Measurements from ENCODE around the gene SDK1.

SDK1 gene

GRCh38 chr7:3732395-3733005 is 431.4 kb downstream of the SDK1 start:
- TF ChIP-seq CTCF (IDR thresholded peaks at IDR 0.05; ENCODE audit: low read depth, low read length, missing control alignments), result no peak
- no peak for DNase-seq (ENCODE audit: extremely low read depth, low read depth)
- H3K4me3 ChIP-seq (replicated peaks; ENCODE audit: low read depth, low read length), result no peak overlapping the region

GRCh38 chr7:3733541-3734140 is 432.6 kb downstream of the SDK1 start:
- H3K4me3 ChIP-seq (replicated peaks; ENCODE audit: low read depth, low read length), result no peak overlapping the region
- no peak for TF ChIP-seq CTCF (IDR thresholded peaks at IDR 0.05; ENCODE audit: low read depth, low read length, missing control alignments)
- no peak for DNase-seq (ENCODE audit: extremely low read depth, low read depth)

GRCh38 chr7:3738964-3739363 is 437.9 kb downstream of the SDK1 start:
- DNase-seq (ENCODE audit: extremely low read depth, low read depth), result no peak
- no peak for TF ChIP-seq CTCF (IDR thresholded peaks at IDR 0.05; ENCODE audit: low read depth, low read length, missing control alignments)
- no peak overlapping the region for H3K4me3 ChIP-seq (replicated peaks; ENCODE audit: low read depth, low read length)

- no peak for DNase-seq (ENCODE audit: extremely low read depth, low read depth)
- no peak for TF ChIP-seq CTCF (IDR thresholded peaks at IDR 0.05; ENCODE audit: low read depth, low read length, missing control alignments)
- H3K4me3 ChIP-seq (replicated peaks; ENCODE audit: low read depth, low read length), result no peak overlapping the region
Observed at GRCh38 chr7:3739983-3740382, 438.9 kb downstream of the SDK1 start.

GRCh38 chr7:3747467-3747866 is 446.4 kb downstream of the SDK1 start:
- DNase-seq (ENCODE audit: extremely low read depth, low read depth), result no peak
- TF ChIP-seq CTCF (IDR thresholded peaks at IDR 0.05; ENCODE audit: low read depth, low read length, missing control alignments), result no peak
- H3K4me3 ChIP-seq (replicated peaks; ENCODE audit: low read depth, low read length), result no peak overlapping the region

- H3K4me3 ChIP-seq (replicated peaks; ENCODE audit: low read depth, low read length), result no peak overlapping the region
- no peak for TF ChIP-seq CTCF (IDR thresholded peaks at IDR 0.05; ENCODE audit: low read depth, low read length, missing control alignments)
Observed at GRCh38 chr7:3748389-3748788, 447.3 kb downstream of the SDK1 start.

GRCh38 chr7:3753868-3754267 is 452.8 kb downstream of the SDK1 start:
- no peak overlapping the region for H3K4me3 ChIP-seq (replicated peaks; ENCODE audit: low read depth, low read length)
- no peak for TF ChIP-seq CTCF (IDR thresholded peaks at IDR 0.05; ENCODE audit: low read depth, low read length, missing control alignments)
- DNase-seq (ENCODE audit: extremely low read depth, low read depth), result no peak

More at GRCh38 chr7:3748389-3748788, 447.3 kb downstream of the SDK1 start:
- no peak for DNase-seq (ENCODE audit: extremely low read depth, low read depth)
